Natural killer cell (primary cell): ENCODE results near the gene KLK12. TPM values are rescaled to one million over a fixed set of nuclear protein-coding genes. Genes with fewer than 3 reads are reported as not detected.

Experiments used
- ATAC-seq, 3 donors: fragments of 150-1000 bp in 2 of 3; fragments of 200-7000 bp in 1 of 3; cut with Tn5 transposase; 1 replicate in 1 of 3; 2 replicates in 2 of 3; pipeline ENCODE4 v1.10.0; 2021; ENCODE audit warnings: mild to moderate bottlenecking in 2 of 3, moderate library complexity in 2 of 3
- DNase-seq, 2 donors: peaks; one replicate each; pipeline versions ENCODE4 v3.0.0 to v3.0.0-alpha.2; 2013 to 2021; ENCODE audit warnings: mixed read lengths in 1 of 2
- H3K27ac ChIP-seq: one replicate; pipeline ENCODE4 v1.5.1; 2013; ENCODE audit warnings: mild to moderate bottlenecking, low read length
- H3K27me3 ChIP-seq: one replicate; pipeline ENCODE4 v1.6.1; 2013; ENCODE audit warnings: low read length; ENCODE audit not compliant: control insufficient read depth, insufficient read depth
- H3K36me3 ChIP-seq: one replicate; pipeline ENCODE4 v1.6.1; 2013; ENCODE audit warnings: low read length; ENCODE audit not compliant: control insufficient read depth, insufficient read depth
- H3K4me1 ChIP-seq: one replicate; pipeline ENCODE4 v1.6.1; 2013; ENCODE audit warnings: low read length; ENCODE audit not compliant: control insufficient read depth, insufficient read depth
- H3K4me3 ChIP-seq: one replicate; pipeline ENCODE4 v1.5.1; 2013; ENCODE audit warnings: low read length
- H3K9me3 ChIP-seq: one replicate; pipeline ENCODE4 v1.6.1; 2013; ENCODE audit warnings: low read length; ENCODE audit not compliant: control insufficient read depth, insufficient read depth
- H3K27ac Mint-ChIP-seq, 2 donors: one replicate each; pipeline ENCODE4 v1.8.0; 2022; ENCODE audit warnings: mild to moderate bottlenecking in 2 of 2, mixed read lengths in 2 of 2, moderate library complexity in 1 of 2
- H3K27me3 Mint-ChIP-seq, 2 donors: one replicate each; pipeline ENCODE4 v1.8.0; 2022; ENCODE audit warnings: low read depth in 2 of 2, mixed read lengths in 2 of 2
- H3K36me3 Mint-ChIP-seq: one replicate; pipeline ENCODE4 v1.8.0; 2022; ENCODE audit warnings: mixed read lengths
- H3K4me1 Mint-ChIP-seq, 2 donors: one replicate each; pipeline ENCODE4 v1.8.0; 2022; ENCODE audit warnings: mixed read lengths in 2 of 2
- H3K4me3 Mint-ChIP-seq: one replicate; pipeline ENCODE4 v1.8.0; 2022; ENCODE audit warnings: mild to moderate bottlenecking, moderate library complexity, mixed read lengths
- H3K9me3 Mint-ChIP-seq, 2 donors: one replicate each; pipeline ENCODE4 v1.8.0; 2022; ENCODE audit warnings: mixed read lengths in 2 of 2
- CTCF ChIP-seq: fragments of 200-600 bp; IDR thresholded peaks from one replicate; pipeline ENCODE4 v1.8.0; 2022; ENCODE audit warnings: antibody characterized with exemption
- WGBS: methylation state at CpG from one replicate; pipeline ENCODE4 v1.1.7; 2013; ENCODE audit warnings: missing lambda C conversion rate; ENCODE audit not compliant: insufficient coverage; 5-methylcytosine and 5-hydroxymethylcytosine counted together
- intact Hi-C: fragments of 100-400 bp; cut with micrococcal nuclease; formaldehyde crosslinking; loops from one replicate; pipeline ENCODE4 v1.14.2; 2022
- total RNA-seq, 4 donors: library from RNA; stranded (reverse); fragments of 120-200 nt in 1 of 4; gene quantifications; one replicate each; pipeline versions ENCODE4 v1.2.3 to v1.2.4, GENCODE V29; 2013 to 2022

KLK12 gene, protein sequence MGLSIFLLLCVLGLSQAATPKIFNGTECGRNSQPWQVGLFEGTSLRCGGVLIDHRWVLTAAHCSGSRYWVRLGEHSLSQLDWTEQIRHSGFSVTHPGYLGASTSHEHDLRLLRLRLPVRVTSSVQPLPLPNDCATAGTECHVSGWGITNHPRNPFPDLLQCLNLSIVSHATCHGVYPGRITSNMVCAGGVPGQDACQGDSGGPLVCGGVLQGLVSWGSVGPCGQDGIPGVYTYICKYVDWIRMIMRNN
- not detected for total RNA-seq
- total RNA-seq (2013) = not detected

- H3K4me3 Mint-ChIP-seq = no peak within 1 kb of the TSS
- Histone ChIP-seq H3K4me3 (no peak within 1 kb of the TSS), H3K4me1 (no peaks in the 10 kb centered on the region), H3K9me3 (no peaks in the 10 kb centered on the region), H3K36me3 (no peaks in the 10 kb centered on the region), H3K27me3 (no peaks in the 10 kb centered on the region), H3K27ac (no peak within 1 kb of the TSS)
- peaks cover 28 to 29% of the 10 kb centered on the region in 2 donors for H3K27me3 Mint-ChIP-seq
- no peaks in the 10 kb centered on the region for H3K9me3 Mint-ChIP-seq
- H3K27ac Mint-ChIP-seq = no peak within 1 kb of the TSS
- H3K36me3 Mint-ChIP-seq = no peaks in the 10 kb centered on the region
- WGBS = 55% methylated on average over 10 of the region's 11 CpGs
- ATAC-seq (no peak), DNase-seq (no peak)
- TF ChIP-seq CTCF = no peak
- no peaks in the 10 kb centered on the region for H3K4me1 Mint-ChIP-seq
- intact Hi-C loops = no loop called here
Observed at GRCh38 chr19:51034704-51035103, at the start of gene KLK12. KLK12 (minus strand) TSS chr19:51035002; CDS start chr19:51034621, 381 bp downstream.

DNA sequence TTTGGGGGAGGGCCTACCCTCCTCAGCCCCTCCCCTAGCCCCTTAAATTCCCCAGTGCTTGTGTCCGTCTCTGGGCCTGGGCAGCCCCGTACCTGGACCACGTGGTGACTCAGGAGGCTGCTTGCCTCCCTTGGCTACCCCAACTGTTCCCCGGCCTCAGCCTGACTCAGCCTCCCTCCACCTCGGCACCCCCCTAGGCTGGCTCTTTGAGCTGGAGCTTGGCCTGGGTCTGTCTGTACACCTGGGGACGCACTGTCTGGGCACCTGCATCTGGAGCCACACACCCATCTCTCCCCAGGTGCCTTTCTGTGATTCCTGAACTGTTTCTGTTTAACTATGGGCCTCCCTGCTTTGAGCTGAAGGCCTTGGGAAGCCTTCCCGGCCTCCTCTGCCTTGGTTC lies 49.7 kb upstream of the KLK12 start:
- Histone ChIP-seq H3K4me1 (no peaks in the 10 kb centered on the region), H3K27ac (no peak overlapping the region), H3K4me3 (no peak overlapping the region), H3K36me3 (no peaks in the 10 kb centered on the region), H3K27me3 (no peaks in the 10 kb centered on the region), H3K9me3 (no peaks in the 10 kb centered on the region)
- intact Hi-C loops = no loop called here
- Mint-ChIP-seq H3K4me3 (no peak overlapping the region), H3K9me3 (no peaks in the 10 kb centered on the region), H3K36me3 (no peaks in the 10 kb centered on the region), H3K27me3 (peaks cover 9 to 12% of the 10 kb centered on the region in 2 donors), H3K4me1 (peaks cover 0 to 4% of the 10 kb centered on the region in 2 donors), H3K27ac (no peak overlapping the region)
- DNase-seq (no peak), ATAC-seq (no peak)
- no peak for TF ChIP-seq CTCF
- 82% methylated on average over 6 of the region's 7 CpGs for WGBS

- H3K9me3 Mint-ChIP-seq = no peaks in the 10 kb centered on the region
- Histone ChIP-seq H3K27ac (no peak overlapping the region), H3K27me3 (no peaks in the 10 kb centered on the region), H3K9me3 (no peaks in the 10 kb centered on the region), H3K36me3 (no peaks in the 10 kb centered on the region), H3K4me1 (no peaks in the 10 kb centered on the region), H3K4me3 (no peak overlapping the region)
- H3K4me1 Mint-ChIP-seq = peaks cover 0 to 4% of the 10 kb centered on the region in 2 donors
- no peak for ATAC-seq
- no peak overlapping the region for H3K4me3 Mint-ChIP-seq
- intact Hi-C loops = no loop called here
- 78% methylated on average over 11 of the region's 14 CpGs for WGBS
- no peak for TF ChIP-seq CTCF
- H3K36me3 Mint-ChIP-seq = no peaks in the 10 kb centered on the region
- H3K27ac Mint-ChIP-seq = no peak overlapping the region
- DNase-seq = no peak
- peaks cover 9 to 12% of the 10 kb centered on the region in 2 donors for H3K27me3 Mint-ChIP-seq
Observed at GRCh38 chr19:51083783-51084182, 49.0 kb upstream of the KLK12 start.

- no peak overlapping the region for H3K27ac ChIP-seq
- no peak overlapping the region for H3K4me3 ChIP-seq
- no peaks in the 10 kb centered on the region for H3K27me3 ChIP-seq
- Mint-ChIP-seq H3K4me1 (peaks cover 0 to 4% of the 10 kb centered on the region in 2 donors), H3K27ac (no peak overlapping the region), H3K9me3 (no peaks in the 10 kb centered on the region), H3K27me3 (peaks cover 9 to 12% of the 10 kb centered on the region in 2 donors), H3K36me3 (no peaks in the 10 kb centered on the region), H3K4me3 (no peak overlapping the region)
- no peak for TF ChIP-seq CTCF
- H3K36me3 ChIP-seq = no peaks in the 10 kb centered on the region
- DNase-seq = no peak
- H3K4me1 ChIP-seq = no peaks in the 10 kb centered on the region
- 45% methylated on average over 4 of the region's 4 CpGs for WGBS
- intact Hi-C loops = no loop called here
- no peaks in the 10 kb centered on the region for H3K9me3 ChIP-seq
- ATAC-seq = no peak
Observed at GRCh38 chr19:51083181-51083580, 48.4 kb upstream of the KLK12 start.
